C1 segment of cervical spinal cord (tissue), 14 donors: Measurements from ENCODE around the gene PCMTD2.

Experiments
- DNase-seq, 14 donors: peaks; one replicate each; lab custom pipeline; 2025; lab: John Stamatoyannopoulos, UW

The PCMTD2 gene

DNA sequence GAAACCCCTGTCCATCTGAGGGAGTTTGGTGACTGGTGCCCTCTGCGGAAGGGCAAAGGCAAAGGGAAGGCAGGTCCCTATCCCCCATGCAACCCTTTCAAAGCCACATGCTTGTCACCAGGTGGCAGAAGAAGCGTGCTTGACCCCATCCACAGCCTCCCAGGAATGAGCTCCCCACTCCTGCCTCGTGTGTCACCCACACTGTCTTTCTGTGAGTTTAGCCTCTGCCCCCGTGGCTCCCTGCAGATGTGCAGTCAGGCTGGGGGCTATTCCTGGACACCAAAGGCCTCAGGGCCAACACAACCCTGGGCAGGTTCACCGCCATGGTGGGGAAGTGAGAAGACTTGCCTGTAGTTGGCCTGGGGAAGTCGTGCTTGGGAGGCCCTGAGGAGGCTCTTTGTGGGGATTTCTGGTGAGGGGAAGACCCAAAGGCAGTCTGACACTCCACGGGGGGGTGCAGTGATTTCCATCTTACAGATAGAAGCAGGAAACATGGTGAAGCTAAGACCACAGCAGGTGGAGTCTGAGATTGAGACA lies 16.6 kb upstream of the PCMTD2 start:
- no peak for DNase-seq

DNA sequence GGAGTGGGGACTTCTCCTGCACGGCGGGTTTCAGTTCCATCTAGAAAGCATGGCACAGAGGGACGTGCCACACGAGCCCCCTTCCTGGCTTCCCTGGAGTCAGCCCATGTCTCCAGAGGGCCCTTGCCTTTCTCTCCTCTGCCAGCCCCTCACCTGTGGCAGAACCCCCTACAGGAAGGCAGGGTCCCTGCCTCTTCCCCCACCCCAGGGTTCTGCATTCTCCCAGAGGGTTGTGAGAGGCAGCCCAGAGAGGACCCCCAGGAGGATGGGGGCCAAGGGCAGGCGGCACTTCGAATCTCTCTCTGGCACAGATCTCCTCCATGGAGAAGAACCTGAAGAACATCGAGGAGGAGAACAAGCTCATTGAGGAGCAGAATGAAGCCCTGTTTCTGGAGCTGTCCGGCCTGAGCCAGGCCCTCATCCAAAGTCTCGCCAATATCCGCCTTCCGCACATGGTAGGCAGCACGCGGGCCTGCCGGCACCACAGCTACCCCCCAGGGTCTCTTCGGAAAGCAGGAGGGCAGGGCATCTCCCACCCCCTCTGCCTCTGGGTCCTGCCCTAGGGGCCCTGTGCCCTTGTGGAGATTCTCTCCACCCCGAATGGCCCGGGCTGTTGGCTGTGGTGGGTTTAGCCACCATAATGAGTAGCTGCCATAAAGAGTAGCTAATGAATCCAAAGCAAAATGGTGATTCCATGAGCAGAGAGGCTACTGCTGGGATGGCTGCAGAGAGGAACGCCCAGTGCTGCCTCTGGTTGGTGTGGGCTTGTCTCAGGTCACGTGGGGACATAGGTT lies 15.9 kb upstream of the PCMTD2 start:
- no peak for DNase-seq

DNA sequence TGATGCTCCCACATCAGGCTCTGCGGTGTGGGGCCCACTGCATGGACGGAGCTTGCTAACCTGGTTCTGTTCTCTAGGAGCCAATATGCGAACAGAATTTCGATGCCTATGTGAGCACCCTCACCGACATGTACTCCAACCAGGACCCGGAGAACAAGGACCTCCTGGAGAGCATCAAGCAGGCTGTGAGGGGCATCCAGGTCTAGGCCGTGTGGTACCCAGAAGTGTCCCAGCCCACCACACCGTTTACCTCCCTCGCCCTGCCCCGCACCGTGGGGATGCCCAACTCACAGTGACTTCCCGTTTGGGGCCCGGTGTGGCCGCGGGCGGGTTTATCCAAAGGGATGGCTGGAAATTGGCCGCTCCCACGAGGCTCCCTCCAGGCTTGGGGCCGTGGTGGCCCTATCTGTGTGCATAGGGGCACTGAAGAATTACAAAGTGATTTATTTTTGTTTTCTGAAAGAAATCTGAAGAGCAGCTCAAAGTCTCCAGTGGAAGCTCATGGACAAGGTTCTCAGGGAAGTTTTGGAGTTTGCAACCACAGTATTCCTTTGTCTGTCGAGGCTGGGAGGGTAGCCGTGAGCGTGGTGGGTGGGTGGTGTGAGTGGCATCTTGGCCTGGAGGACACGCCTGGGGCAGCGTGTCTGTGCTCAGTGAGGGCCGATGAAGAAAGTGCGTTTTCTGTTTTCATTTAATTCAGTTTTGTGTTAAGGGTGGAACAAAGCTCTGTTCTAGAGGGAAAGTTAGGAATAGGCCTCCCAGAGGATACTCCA lies 15.1 kb upstream of the PCMTD2 start:
- DNase-seq, result no peak

DNA sequence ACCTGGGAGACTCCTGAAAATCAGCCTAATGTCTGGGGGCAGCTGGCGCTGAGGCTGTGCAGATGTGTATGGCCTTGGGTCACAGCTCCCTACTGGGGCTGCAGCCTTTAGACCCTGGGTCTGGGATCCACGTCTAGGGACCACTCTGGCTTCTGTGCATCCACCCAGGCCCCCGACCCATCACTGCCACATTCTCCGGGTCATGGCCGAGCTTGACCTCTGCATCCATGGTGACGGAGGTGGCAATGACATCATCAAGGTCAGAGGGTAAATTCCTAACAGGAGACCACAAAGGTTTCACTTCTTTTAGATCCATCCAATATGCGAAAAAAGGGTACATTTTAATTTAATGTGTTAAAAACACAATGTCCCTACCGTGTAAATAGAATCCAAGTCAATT lies 14.5 kb upstream of the PCMTD2 start:
- no peak for DNase-seq

DNA sequence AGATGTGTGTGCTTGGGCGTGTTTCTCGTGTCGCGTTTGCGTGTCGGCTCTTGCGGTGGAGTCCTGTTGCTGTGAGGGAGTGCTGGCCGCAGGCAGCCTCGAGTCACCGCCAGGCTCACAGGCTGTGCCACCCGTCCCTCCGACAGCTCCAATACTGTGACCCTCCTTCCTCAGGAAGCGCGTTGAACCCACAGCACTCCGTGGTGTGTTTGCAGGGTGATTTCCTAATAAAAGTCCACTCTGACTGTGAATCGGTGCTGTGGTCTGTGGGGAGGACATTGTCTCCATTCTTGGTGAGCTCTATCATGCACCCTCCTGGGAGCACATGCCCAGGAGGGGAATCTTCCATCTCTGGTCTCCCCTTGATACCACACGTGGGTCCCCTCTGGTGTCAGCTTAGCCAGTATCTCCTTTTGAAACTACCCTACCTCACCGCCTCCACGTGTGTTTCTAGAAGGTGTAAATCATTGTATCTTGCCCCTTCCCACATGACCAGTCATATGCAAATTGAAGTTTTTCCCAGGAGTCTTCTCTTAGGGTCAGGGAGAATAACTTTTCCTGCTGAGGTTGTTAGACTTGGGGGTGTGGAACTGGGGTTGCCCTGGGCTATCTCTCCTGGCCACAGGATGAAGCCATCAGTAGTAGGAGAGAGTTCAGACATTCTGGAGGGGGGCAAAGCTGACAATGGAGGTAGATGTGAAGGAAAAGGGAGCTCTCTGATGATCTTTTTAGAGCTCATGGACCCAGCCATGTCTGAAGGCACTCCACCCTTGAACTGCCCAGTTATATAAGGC lies 13.3 kb upstream of the PCMTD2 start:
- no peak for DNase-seq

DNA sequence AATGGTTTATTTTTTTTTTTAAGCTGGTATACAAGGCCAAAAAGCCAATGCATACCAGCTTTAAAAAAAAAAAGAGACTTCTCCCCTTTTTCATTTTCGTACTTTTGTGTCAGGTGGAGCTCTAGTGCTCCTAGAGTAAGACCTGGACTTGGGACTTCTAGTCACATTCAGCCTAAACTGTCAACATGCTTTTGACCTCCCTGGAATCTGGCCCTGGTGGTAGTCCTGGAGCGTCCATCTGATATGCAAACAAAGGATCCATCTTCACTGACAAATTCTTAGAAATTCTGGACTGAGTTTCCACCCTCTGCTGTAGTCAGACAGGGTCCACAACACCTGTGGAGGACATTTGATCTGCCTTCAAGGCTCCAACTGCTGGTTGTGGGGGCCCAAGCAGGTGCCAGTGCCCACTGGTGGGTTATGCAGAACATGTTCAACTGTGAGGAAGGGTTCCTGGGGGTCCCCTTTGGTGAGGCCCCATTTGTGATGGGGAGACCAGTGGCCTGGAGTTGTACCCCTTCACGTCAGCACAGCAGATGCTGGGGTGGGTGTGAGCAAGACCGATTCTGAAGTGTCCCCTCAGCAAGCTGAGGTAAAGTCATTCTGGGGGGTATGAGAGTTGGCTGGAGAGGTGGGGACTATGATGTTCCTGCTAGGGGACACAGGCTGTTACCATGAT lies 12.6 kb upstream of the PCMTD2 start:
- DNase-seq, result no peak

DNA sequence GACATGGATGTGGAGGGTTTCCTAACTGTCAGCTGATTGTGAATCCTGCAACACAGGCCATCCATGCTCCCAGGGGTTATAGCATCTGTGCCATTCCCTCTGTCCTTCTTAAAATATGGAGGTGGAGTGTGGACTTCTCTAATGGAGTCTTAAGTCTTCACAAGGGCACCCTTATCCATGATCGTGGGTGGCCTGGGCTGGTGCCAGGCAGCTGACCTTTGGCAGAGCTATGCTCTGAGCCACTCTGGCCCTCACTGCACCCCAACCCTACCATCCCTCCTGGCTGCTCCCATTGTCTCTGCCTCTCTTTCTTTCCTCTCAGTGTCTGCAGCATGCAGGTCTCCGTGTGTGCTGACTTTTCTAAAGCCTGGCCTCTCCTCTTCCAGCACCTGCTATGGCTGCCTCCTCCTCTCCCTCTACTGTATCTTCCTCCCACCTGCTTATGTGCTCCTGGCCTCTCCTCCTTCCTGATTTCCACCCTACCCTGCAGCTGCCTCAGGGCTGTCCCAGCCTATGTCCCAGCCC lies 11.2 kb upstream of the PCMTD2 start:
- DNase-seq, result no peak

DNA sequence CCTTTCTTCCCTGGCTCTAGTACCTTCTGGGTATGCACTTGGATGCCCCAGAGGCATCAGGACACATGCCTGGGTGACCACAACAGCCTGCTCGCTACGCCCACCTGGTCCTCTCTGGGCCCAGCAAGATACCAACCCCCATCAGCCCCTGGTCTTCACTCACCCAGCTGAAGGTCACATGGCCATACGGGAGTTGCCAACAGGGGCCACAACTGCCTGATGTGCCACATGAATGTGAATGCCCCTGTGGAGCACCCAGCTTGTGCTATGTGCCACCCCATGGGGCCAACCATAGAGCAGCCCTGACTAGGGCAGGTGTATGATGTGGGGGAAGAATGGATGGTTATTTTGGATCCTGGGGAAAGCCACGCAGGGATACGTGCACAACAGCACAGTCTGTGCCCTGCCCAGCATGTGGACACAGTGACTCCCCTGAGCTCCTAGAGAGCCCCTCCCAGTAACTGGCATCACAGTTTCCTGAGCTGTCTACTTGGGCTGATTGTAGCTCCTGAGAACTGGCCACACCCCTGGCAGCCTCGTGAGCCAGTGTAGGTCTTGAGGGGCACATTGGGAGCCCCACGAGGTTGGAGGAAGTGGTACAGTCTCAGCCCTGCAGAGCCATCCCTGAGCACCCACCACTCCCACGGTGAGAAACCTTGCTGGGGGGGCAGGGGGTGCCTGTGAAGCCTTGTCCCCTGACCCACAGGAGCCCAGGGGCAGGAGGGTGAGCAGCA lies 10.5 kb upstream of the PCMTD2 start:
- DNase-seq, result no peak

DNA sequence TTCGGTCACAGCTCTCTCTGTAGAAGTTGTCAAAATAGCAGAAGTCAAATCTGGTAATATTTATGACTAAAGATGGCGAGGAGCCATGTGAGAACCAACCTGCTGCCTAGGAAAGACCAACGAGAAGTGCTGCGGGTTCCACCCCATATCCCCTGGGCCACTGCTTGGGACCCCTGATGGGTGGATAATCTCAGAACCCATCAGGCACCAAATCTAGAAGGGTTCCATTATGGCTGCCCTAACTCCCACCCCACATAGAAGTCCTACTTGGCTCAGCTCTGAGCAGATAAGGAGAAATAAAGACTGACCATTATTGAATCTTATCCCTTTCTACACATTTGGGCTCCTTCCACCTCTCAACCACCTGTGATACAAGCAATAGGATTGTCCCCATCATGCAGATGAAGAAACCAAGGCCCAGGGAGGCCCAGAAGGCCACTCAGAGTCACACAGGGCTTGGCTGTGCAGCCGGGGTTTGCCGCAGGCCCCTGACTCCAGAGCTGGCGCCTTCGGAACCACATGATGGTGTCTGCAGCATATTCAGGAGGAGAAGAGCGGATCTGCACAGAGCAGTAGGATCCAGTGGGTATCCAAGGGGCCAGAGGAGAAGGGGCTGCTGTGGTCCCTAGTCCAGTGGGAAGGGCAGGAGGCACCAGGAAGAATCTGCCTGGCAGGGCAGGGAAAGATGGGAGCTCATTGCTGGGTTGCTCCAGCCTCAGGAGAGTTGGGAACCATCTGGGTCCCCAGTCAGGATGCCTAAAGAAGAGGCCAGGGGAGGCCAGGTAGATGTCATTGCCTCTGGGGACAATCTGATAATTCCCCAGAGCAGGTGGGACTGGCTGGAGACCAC lies 9.6 kb upstream of the PCMTD2 start:
- no peak for DNase-seq

DNA sequence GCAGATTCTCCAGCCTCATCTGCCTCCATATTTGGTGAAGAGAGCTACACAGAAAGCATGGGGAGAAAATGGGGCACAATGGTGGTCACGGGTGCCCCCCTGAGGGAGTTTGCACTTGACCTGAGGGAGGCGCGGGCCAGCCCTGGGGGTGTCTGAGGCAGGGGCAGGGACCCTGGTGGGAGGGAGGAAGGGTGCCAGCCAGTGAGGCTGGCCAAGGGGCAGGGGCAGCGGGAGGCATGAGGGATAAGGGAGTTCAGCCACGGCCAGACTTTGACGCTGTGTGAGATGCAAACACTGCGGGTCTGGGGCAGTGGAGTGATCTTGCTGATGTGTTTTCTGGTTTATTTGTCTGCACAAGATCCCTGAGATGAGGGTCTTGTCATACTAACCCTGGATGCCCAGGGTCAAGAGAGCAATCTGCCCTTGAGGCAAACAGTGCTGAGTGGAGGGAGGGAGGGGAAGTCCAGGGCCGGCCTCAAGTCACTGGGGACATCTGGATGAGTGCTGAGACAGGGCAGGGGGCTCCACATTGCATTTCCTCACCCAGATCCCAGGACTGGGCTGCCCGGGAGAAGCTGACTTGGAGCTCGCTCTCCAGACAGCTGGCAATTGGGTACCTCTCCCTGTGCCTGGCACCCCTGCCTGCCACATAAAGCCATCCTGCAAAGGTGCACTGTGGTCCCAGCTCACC lies 8.8 kb upstream of the PCMTD2 start:
- no peak for DNase-seq

DNA sequence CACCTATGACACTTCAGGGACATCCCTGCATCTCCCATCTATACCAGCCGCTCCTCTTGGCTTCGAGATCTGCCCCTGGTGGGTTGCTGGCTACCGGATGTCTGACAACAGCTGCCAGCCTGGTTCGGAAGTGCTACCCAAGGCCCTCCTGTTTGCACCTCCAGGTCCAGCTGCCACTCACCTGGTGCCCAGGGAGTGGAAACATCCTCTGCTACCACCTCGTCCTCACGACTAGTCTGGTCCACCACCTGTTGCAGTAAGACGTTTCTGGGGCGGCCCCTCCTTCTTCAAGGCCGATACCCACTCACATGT lies 8.3 kb upstream of the PCMTD2 start:
- no peak for DNase-seq

DNA sequence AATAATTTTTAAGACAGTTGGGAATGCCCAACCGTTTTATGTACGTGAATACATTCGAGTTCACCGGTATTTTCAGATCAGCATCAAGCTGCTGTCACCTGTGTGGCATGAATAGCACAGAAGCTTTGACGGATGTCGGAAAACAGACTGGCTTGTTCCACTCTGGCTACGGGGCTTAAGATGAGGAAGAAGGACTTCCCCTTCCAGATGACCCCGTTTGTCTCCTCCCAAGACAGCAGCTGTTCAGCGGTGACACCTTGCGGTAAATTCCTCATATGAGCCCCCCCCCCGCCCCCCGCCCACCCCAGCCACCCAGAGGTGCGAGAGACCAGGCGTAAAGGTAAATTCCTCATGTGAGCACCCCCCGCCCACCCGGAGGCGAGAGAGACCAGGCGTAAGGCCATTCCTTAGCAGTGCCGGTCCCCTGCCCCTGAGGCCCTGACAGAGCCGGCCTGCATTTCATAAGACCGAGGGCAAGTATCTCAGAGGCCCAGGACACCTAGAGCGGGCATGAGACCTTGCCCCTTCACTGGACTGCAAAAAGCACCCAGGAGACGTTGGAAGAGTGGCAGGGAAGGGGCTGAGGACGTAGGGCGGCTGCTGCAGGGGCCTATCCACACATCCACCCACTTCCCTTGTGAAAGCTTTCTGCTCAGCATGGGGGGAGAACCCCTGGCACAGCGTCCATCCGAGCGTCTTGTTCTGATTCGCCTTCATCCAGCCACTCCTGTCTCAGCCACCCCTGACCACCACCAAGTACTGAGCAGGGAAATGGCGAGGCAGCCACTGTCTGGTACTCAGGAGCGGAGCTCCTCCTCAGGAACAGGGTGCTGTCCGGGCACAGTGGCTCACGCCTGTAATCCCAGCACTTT lies 7.3 kb upstream of the PCMTD2 start:
- DNase-seq, result no peak

DNA sequence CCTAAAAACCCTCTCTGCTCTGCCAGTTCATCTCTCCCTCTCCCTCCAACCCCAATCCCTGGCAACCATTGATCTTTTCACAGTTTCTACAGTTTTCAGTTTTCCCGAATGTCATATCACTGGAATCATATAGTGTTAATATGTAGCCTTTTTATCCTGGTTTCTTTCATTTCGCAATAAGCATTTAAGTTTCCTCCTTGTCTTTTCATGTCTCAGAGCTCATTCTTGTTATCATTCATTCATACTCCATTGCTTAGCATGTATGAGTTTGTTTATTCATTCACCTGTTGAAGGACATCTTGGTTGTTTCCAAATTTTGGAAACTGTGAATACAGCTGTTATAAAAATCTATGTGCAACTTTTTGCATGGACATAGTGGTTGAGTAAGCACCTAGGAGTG lies 5.5 kb upstream of the PCMTD2 start:
- no peak for DNase-seq

DNA sequence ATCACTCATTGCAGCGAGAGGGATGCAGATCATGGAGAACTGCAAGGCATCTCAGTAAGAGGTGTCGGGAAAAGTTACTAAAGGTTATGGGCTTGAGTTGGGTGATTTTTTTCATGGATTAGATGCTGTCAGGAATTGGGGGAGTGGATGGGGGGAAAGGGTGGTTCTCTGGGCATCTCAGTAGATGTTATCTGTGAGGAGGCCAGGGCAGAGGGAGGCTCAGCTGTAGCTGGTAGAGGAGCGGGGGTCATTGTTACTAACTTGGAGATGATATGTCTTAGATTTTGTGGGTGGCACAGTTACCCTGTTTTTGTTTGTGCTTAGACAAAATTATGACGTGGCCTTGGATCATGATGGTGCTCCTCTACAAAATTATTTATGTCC lies 2.6 kb upstream of the PCMTD2 start:
- DNase-seq, result no peak

DNA sequence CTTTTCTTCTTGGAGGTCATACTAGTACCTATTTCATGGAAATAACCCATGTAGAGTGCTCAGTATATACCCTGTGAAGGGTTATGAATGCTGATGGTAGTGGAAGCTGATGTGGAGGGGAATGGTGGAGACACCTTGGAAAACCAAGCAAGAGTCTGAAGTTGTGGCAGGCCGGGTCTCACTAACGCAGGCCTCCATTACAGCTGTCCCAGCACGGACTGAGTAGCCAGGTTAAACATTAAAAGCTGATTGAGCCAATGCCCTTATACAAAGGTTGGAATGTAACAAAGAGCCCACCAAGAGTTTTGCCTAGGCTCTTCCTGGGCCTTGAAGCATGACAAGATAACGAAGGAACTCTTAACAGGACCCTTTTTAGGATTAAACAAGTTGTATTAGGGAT lies 2.1 kb upstream of the PCMTD2 start:
- DNase-seq, result no peak

DNA sequence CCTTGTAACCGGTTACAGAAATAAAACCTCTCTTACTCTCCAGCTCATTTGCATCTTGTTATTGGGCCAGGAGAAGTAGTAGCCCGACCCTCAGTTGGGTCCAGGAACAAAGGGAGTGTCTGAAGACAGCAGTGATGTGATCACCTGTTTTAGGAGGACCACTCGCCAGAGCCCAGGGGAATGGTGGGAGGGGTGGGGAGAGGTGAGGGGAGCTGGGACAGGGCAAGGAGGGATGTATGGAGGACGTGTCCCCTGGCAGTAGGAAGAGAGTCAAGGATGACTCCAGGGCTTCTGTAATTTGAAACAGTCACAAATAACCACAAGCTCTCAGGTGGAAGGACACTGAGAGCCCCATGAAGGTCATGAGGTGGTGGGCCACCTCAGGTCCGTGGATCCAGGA lies 1.4 kb upstream of the PCMTD2 start:
- DNase-seq, result no peak

DNA sequence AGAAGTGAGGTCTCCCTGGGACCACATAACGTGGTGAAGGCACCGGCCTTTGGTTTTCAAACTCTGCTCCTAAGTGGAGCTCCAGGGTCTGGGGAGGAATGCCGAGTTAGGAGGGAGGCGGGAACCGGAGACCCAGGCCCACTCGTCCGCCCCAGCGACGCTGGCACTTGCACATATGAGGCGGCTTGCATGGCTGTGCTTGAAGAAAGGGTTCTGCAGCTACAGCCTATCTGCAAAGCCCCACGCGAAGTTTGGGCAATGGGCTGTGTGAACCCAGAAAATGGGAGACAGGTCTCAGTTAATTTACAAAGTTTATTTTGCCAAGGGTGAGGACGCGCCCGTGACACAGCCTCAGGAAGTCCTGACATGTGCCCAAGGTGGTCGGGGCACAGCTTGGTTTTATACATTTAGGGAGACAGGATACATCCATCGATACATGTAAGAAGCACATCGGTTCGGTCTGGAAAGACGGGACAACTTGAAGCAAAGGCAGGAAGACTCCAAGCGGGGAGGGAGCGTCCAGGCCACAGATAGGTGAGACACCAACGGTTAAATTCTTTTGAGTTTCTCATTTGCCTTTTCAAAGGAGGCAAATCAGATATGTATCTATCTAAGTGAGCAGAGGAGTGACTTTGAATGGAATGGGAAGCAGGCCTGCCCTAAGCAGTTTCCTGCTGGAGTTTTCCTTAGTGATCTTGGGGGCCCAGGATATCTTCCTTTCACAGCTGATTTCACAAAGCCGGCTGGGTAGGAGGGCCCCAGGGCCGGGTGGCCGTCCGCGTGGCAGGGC lies 782 bp upstream of the PCMTD2 start:
- DNase-seq, result no peak
